Measurements from ENCODE around the gene IMPA2.

GRCh38 chr18:12005538-12006487, 24.5 kb downstream of the IMPA2 start:
- TF ChIP-seq CTCF (IDR thresholded peaks at IDR 0.05) (no peak), ZNF532 (CRISPR knock-in tag; IDR thresholded peaks at IDR 0.05; ENCODE audit: borderline replicate concordance) (no peak), ZBTB43 (CRISPR knock-in tag; IDR thresholded peaks at IDR 0.05) (no peak), ATF2 (CRISPR knock-in tag; IDR thresholded peaks at IDR 0.05; ENCODE audit: borderline replicate concordance, low read depth) (no peak), ZMAT4 (CRISPR knock-in tag; IDR thresholded peaks at IDR 0.05) (no peak), ATF6 (CRISPR knock-in tag; IDR thresholded peaks at IDR 0.05) (no peak), CREM (CRISPR knock-in tag; IDR thresholded peaks at IDR 0.05) (no peak), ESRRA (CRISPR knock-in tag; IDR thresholded peaks at IDR 0.05; ENCODE audit: borderline replicate concordance) (no peak), FOXJ3 (CRISPR knock-in tag; IDR thresholded peaks at IDR 0.05; ENCODE audit: borderline replicate concordance) (no peak), MAX (CRISPR knock-in tag; IDR thresholded peaks at IDR 0.05) (no peak), SMAD4 (CRISPR knock-in tag; IDR thresholded peaks at IDR 0.05) (no peak)

All from WTC11 (cell line).